Left ventricle myocardium inferior (tissue), 1 donor: ENCODE measurements around the gene PRKG1. TPM values are rescaled to one million over a fixed set of nuclear protein-coding genes. Genes with fewer than 3 reads are reported as not detected.

Experiments
- DNase-seq: peaks from one replicate; pipeline ENCODE4 v3.0.0-alpha.2; 2020
- H3K27ac ChIP-seq: fragments of 200-600 bp; replicated peaks from 2 replicates; pipeline ENCODE4 v1.8.0; 2021
- H3K27me3 ChIP-seq: fragments of 200-600 bp; 2 replicates; pipeline ENCODE4 v1.8.0; 2021; ENCODE audit warnings: low read depth
- H3K36me3 ChIP-seq: fragments of 200-600 bp; 2 replicates; pipeline ENCODE4 v1.8.0; 2021
- H3K4me1 ChIP-seq: fragments of 200-600 bp; 2 replicates; pipeline ENCODE4 v1.8.0; 2021
- H3K4me3 ChIP-seq: fragments of 200-600 bp; 2 replicates; pipeline ENCODE4 v1.8.0; 2021; ENCODE audit warnings: mild to moderate bottlenecking, moderate library complexity
- H3K9me3 ChIP-seq: fragments of 200-600 bp; replicated peaks from 2 replicates; pipeline ENCODE4 v1.8.0; 2021
- intact Hi-C: fragments of 100-400 bp; cut with micrococcal nuclease; formaldehyde crosslinking; loops from one replicate; pipeline ENCODE4 v1.11.0; 2022
- total RNA-seq: library from RNA; stranded (reverse); fragmentation: NEBNext Ultra II Directional; extraction: Animal tissue kit (Norgen Biotek cat#: 25700); gene quantifications from one replicate; pipeline ENCODE4 v1.2.1, GENCODE V29; 2021
- TF ChIP-seq, protein P1 (sequence below): fragments of 200-600 bp; IDR thresholded peaks from 2 replicates; pipeline ENCODE4 v1.8.0; 2021; ENCODE audit warnings: antibody characterized with exemption, mild to moderate bottlenecking, borderline replicate concordance
- donor health status: DM: no; HTN: yes; CAD: no; lungs with severe emphysema.

The PRKG1 gene
- total RNA-seq, 1 donor from 2014 or later: 38.9 TPM

DNA sequence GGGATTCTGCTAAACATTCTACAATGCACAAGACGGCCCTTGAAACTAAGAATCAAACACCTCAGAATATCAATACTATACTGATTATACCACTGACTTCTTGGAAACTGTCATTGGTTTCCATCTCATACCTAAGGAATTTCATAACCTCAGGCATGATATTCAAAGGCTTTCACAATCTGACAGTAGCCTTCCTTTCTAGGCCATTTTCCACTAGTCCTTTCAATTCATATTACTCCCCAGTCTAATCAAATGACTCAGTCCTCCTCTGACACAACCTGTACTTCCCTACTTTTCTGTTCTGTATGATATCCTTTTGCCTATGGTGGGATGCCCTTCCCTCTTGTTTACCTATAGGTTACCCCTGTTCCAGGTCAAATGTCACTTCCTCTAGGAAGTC, 576.8 kb downstream of the PRKG1 start:
- no peaks in the 10 kb centered on the region for H3K36me3 ChIP-seq
- H3K4me1 ChIP-seq: peaks cover 14% of the 10 kb centered on the region
- H3K4me3 ChIP-seq: no peak overlapping the region
- no peaks in the 10 kb centered on the region for H3K27me3 ChIP-seq
- no peak overlapping the region for H3K27ac ChIP-seq
- intact Hi-C loops: no loop called here
- no peaks in the 10 kb centered on the region for H3K9me3 ChIP-seq
- DNase-seq: no peak
- TF ChIP-seq, protein P1, sequence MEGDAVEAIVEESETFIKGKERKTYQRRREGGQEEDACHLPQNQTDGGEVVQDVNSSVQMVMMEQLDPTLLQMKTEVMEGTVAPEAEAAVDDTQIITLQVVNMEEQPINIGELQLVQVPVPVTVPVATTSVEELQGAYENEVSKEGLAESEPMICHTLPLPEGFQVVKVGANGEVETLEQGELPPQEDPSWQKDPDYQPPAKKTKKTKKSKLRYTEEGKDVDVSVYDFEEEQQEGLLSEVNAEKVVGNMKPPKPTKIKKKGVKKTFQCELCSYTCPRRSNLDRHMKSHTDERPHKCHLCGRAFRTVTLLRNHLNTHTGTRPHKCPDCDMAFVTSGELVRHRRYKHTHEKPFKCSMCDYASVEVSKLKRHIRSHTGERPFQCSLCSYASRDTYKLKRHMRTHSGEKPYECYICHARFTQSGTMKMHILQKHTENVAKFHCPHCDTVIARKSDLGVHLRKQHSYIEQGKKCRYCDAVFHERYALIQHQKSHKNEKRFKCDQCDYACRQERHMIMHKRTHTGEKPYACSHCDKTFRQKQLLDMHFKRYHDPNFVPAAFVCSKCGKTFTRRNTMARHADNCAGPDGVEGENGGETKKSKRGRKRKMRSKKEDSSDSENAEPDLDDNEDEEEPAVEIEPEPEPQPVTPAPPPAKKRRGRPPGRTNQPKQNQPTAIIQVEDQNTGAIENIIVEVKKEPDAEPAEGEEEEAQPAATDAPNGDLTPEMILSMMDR: no peak

GRCh38 chr10:51653025-51653424, 578.7 kb downstream of the PRKG1 start:
- H3K27ac ChIP-seq: no peak overlapping the region
- DNase-seq: no peak
- H3K4me1 ChIP-seq: peaks cover 23% of the 10 kb centered on the region
- no peaks in the 10 kb centered on the region for H3K9me3 ChIP-seq
- intact Hi-C loops: no loop called here
- TF ChIP-seq, protein P1: no peak
- no peaks in the 10 kb centered on the region for H3K36me3 ChIP-seq
- H3K27me3 ChIP-seq: no peaks in the 10 kb centered on the region
- no peak overlapping the region for H3K4me3 ChIP-seq

DNA sequence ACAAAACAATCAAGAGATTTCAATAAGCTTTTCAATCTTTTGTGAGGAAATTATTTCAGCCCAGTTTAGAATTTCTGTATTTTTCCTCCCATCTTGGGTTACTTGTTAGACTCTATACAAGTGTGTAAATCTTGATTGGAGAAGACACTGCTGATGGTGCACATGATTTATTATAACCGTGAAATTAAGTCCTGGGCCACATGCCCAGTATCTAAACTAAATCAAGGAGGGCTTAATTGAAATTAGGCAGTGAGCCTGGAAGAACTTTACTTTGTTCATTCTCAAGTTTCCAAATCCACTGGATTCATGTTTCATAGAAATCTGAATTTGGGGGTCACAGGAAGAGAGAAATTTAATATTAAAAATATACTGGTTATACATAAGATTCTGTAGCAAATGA, 580.6 kb downstream of the PRKG1 start:
- peaks cover 26% of the 10 kb centered on the region for H3K4me1 ChIP-seq
- no peak overlapping the region for H3K27ac ChIP-seq
- H3K27me3 ChIP-seq: no peaks in the 10 kb centered on the region
- no peak for DNase-seq
- TF ChIP-seq, protein P1: no peak
- intact Hi-C loops: no loop called here
- no peaks in the 10 kb centered on the region for H3K36me3 ChIP-seq
- no peak overlapping the region for H3K4me3 ChIP-seq
- H3K9me3 ChIP-seq: no peaks in the 10 kb centered on the region

GRCh38 chr10:51656503-51656902, 582.2 kb downstream of the PRKG1 start:
- Histone ChIP-seq H3K27me3 (no peaks in the 10 kb centered on the region), H3K9me3 (no peaks in the 10 kb centered on the region), H3K36me3 (no peaks in the 10 kb centered on the region), H3K4me1 (peaks cover 26% of the 10 kb centered on the region), H3K4me3 (no peak overlapping the region), H3K27ac (no peak overlapping the region)
- no peak for DNase-seq
- intact Hi-C loops: no loop called here
- TF ChIP-seq, protein P1: no peak

GRCh38 chr10:51658000-51658399, 583.7 kb downstream of the PRKG1 start:
- Histone ChIP-seq H3K4me3 (no peak overlapping the region), H3K27ac (no peak overlapping the region), H3K27me3 (no peaks in the 10 kb centered on the region), H3K9me3 (no peaks in the 10 kb centered on the region), H3K36me3 (no peaks in the 10 kb centered on the region), H3K4me1 (peaks cover 22% of the 10 kb centered on the region)
- TF ChIP-seq, protein P1: no peak
- intact Hi-C loops: no loop called here
- DNase-seq: no peak

GRCh38 chr10:51659344-51659743, 585.1 kb downstream of the PRKG1 start:
- TF ChIP-seq, protein P1: no peak
- intact Hi-C loops: no loop called here
- DNase-seq: no peak
- H3K27me3 ChIP-seq: no peaks in the 10 kb centered on the region
- H3K4me1 ChIP-seq: peaks cover 15% of the 10 kb centered on the region
- H3K36me3 ChIP-seq: no peaks in the 10 kb centered on the region
- H3K27ac ChIP-seq: no peak overlapping the region
- H3K9me3 ChIP-seq: no peaks in the 10 kb centered on the region
- no peak overlapping the region for H3K4me3 ChIP-seq
